Fibroblast of skin of abdomen (primary cell): Measurements from ENCODE around the gene CHD9.
A peak's percentile ranks its signal among the peaks of the same experiment; 100 is the strongest.

Experiments
- DNase-seq: peaks from one replicate; pipeline ENCODE4 v3.0.0-alpha.2; 2013

The CHD9 gene

GRCh38 chr16:53098526-53099317 is 43.9 kb downstream of the CHD9 start:
- DNase-seq = peak; percentile 95

- DNase-seq = peak; percentile 91
These were observed 44.7 kb downstream of the CHD9 start for GRCh38 chr16:53099318-53100130.

GRCh38 chr16:53100131-53100748 is 45.4 kb downstream of the CHD9 start:
- DNase-seq = no peak

GRCh38 chr16:53100889-53101288 is 46.1 kb downstream of the CHD9 start:
- no peak for DNase-seq

GRCh38 chr16:53103811-53104210 is 49.0 kb downstream of the CHD9 start:
- no peak for DNase-seq

- no peak for DNase-seq
These were observed 50.8 kb downstream of the CHD9 start for GRCh38 chr16:53105565-53105964.

- peak; percentile 56 for DNase-seq
These were observed 56.4 kb downstream of the CHD9 start for GRCh38 chr16:53111078-53111791.

GRCh38 chr16:53112015-53112414 is 57.2 kb downstream of the CHD9 start:
- no peak for DNase-seq

GRCh38 chr16:53115047-53115446 is 60.3 kb downstream of the CHD9 start:
- no peak for DNase-seq

GRCh38 chr16:53115773-53116172 is 61.0 kb downstream of the CHD9 start:
- no peak for DNase-seq

- DNase-seq = no peak
These were observed 66.3 kb downstream of the CHD9 start for GRCh38 chr16:53121043-53121620.

- DNase-seq = no peak
These were observed 66.9 kb downstream of the CHD9 start for GRCh38 chr16:53121661-53122060.

GRCh38 chr16:53123747-53124146 is 69.0 kb downstream of the CHD9 start:
- DNase-seq = peak; percentile 51

GRCh38 chr16:53126390-53126789 is 71.6 kb downstream of the CHD9 start:
- DNase-seq = no peak

GRCh38 chr16:53129281-53130158 is 74.7 kb downstream of the CHD9 start:
- DNase-seq = peak; percentile 84

- peak; percentile 97 for DNase-seq
These were observed 75.6 kb downstream of the CHD9 start for GRCh38 chr16:53130159-53131049.

- no peak for DNase-seq
These were observed 76.2 kb downstream of the CHD9 start for GRCh38 chr16:53131050-53131362.

GRCh38 chr16:53131363-53132071 is 76.7 kb downstream of the CHD9 start:
- peak; percentile 38 for DNase-seq

GRCh38 chr16:53132406-53132805 is 77.6 kb downstream of the CHD9 start:
- no peak for DNase-seq

GRCh38 chr16:53135329-53135728 is 80.5 kb downstream of the CHD9 start:
- no peak for DNase-seq
